ENCODE data around the gene TRIM46. TPM values are rescaled to one million over a fixed set of nuclear protein-coding genes. Genes with fewer than 3 reads are reported as not detected.
"Not testable (repeated sequence)": the region's sequence is repeated elsewhere in the genome, so short reads cannot be mapped to it uniquely, and the experiment has no call there.

The TRIM46 gene
- polyA plus RNA-seq, 1 donor: 0.46 TPM

GRCh38 chr1:155137154-155137949 lies 36.3 kb upstream of the TRIM46 start:
- no peak for DNase-seq (ENCODE audit: low read depth)

- DNase-seq (ENCODE audit: low read depth): peak; percentile 62
Observed at GRCh38 chr1:155139895-155140629, 33.6 kb upstream of the TRIM46 start, which contains the start of gene DPM3. Gene DPM3 (minus strand): TSS chr1:155140531. CDS start chr1:155140240, 291 bp downstream.

- no peak for DNase-seq (ENCODE audit: low read depth)
Observed at GRCh38 chr1:155140630-155140953, 33.1 kb upstream of the TRIM46 start.

GRCh38 chr1:155141749-155142148 lies 31.9 kb upstream of the TRIM46 start:
- no peak for DNase-seq (ENCODE audit: low read depth)

GRCh38 chr1:155145491-155145890 lies 28.2 kb upstream of the TRIM46 start:
- no peak for DNase-seq (ENCODE audit: low read depth)

GRCh38 chr1:155155996-155156643 lies 17.5 kb upstream of the TRIM46 start:
- DNase-seq (ENCODE audit: low read depth): not testable (repeated sequence)

GRCh38 chr1:155158991-155159390 lies 14.7 kb upstream of the TRIM46 start:
- DNase-seq (ENCODE audit: low read depth): no peak

- no peak for DNase-seq (ENCODE audit: low read depth)
Observed at GRCh38 chr1:155160128-155160527, 13.5 kb upstream of the TRIM46 start.

GRCh38 chr1:155162631-155163030 lies 11.0 kb upstream of the TRIM46 start:
- not testable (repeated sequence) for DNase-seq (ENCODE audit: low read depth)

- not testable (repeated sequence) for DNase-seq (ENCODE audit: low read depth)
Observed at GRCh38 chr1:155163785-155164184, 9.9 kb upstream of the TRIM46 start.

GRCh38 chr1:155164625-155165024 lies 9.0 kb upstream of the TRIM46 start:
- DNase-seq (ENCODE audit: low read depth): not testable (repeated sequence)

GRCh38 chr1:155166051-155166470 lies 7.6 kb upstream of the TRIM46 start:
- no peak for DNase-seq (ENCODE audit: low read depth)

GRCh38 chr1:155166471-155167165 lies 7.0 kb upstream of the TRIM46 start:
- no peak for DNase-seq (ENCODE audit: low read depth)

- DNase-seq (ENCODE audit: low read depth): no peak
Observed at GRCh38 chr1:155167166-155168104, 6.2 kb upstream of the TRIM46 start.

- DNase-seq (ENCODE audit: low read depth): not testable (repeated sequence)
Observed at GRCh38 chr1:155168105-155168445, 5.6 kb upstream of the TRIM46 start.

- DNase-seq (ENCODE audit: low read depth): no peak
Observed at GRCh38 chr1:155168456-155169210, 5.0 kb upstream of the TRIM46 start.

- DNase-seq (ENCODE audit: low read depth): no peak
Observed at GRCh38 chr1:155169541-155169940, 4.1 kb upstream of the TRIM46 start.

GRCh38 chr1:155170101-155170785 lies 3.4 kb upstream of the TRIM46 start:
- no peak for DNase-seq (ENCODE audit: low read depth)

- no peak for DNase-seq (ENCODE audit: low read depth)
Observed at GRCh38 chr1:155170806-155171205, 2.8 kb upstream of the TRIM46 start.

Measured in forelimb muscle (tissue), 1 donor.